ENCODE measurements around the gene UEVLD. TPM values are rescaled to one million over a fixed set of nuclear protein-coding genes. Genes with fewer than 3 reads are reported as not detected.

Gene UEVLD
- total and polyA plus RNA-seq, 4 donors = 5.7 to 15.5 (median 6.7) TPM

GRCh38 chr11:18502352-18502751, 86.2 kb downstream of the UEVLD start:
- Histone ChIP-seq H3K27ac (ENCODE audit: low read depth in 1 of 2, low read length in 2 of 2) (no peak overlapping the region), H3K9ac (ENCODE audit: low read depth in 1 of 2, low read length in 2 of 2) (no peak overlapping the region), H3K4me3 (ENCODE audit: low read depth in 1 of 3, low read length in 3 of 3) (no peak overlapping the region), H3K27me3 (ENCODE audit: control insufficient read depth in 4 of 4, insufficient read depth in 4 of 4, low read length in 3 of 4) (no peaks in the 10 kb centered on the region), H3K4me1 (ENCODE audit: control insufficient read depth in 4 of 4, insufficient read depth in 4 of 4, low read length in 3 of 4) (no peaks in the 10 kb centered on the region), H3K9me3 (ENCODE audit: control insufficient read depth in 4 of 4, low read length in 3 of 4) (no peaks in the 10 kb centered on the region), H3K36me3 (ENCODE audit: control insufficient read depth in 4 of 4, insufficient read depth in 3 of 4, low read depth in 1 of 4, low read length in 3 of 4) (peaks cover 8 to 60% (median 35%) of the 10 kb centered on the region in 4 donors)
- no peak for TF ChIP-seq SP1 (IDR thresholded peaks at IDR 0.05)
- no peak for TF ChIP-seq CTCF (IDR thresholded peaks at IDR 0.05; ENCODE audit: low read depth, low read length, missing input control)
- TF ChIP-seq ATF3 (IDR thresholded peaks at IDR 0.05) = no peak
- no peak for TF ChIP-seq FOXA1 (IDR thresholded peaks at IDR 0.05)
- TF ChIP-seq RXRA (IDR thresholded peaks at IDR 0.05) = no peak
- no peak for TF ChIP-seq FOXA2 (IDR thresholded peaks at IDR 0.05)
- no peak for TF ChIP-seq HNF4A (conservative IDR thresholded peaks at IDR 0.05)
- no peak for TF ChIP-seq JUND (IDR thresholded peaks at IDR 0.05)
- no peak for TF ChIP-seq ZBTB33 (IDR thresholded peaks at IDR 0.05)
- TF ChIP-seq RAD21 (IDR thresholded peaks at IDR 0.05) = no peak
- TF ChIP-seq EGR1 (IDR thresholded peaks at IDR 0.05; ENCODE audit: low read depth in 2 of 2) = no peak
- no peak for TF ChIP-seq GABPA (IDR thresholded peaks at IDR 0.05 in 1 of 2, conservative IDR thresholded peaks at IDR 0.05 in 1 of 2)
- TF ChIP-seq REST (IDR thresholded peaks at IDR 0.05) = no peak
- no peak for TF ChIP-seq HNF4G (IDR thresholded peaks at IDR 0.05)
- no peak for TF ChIP-seq MAX (IDR thresholded peaks at IDR 0.05)
- TF ChIP-seq TAF1 (conservative IDR thresholded peaks at IDR 0.05) = no peak
- TF ChIP-seq YY1 (IDR thresholded peaks at IDR 0.05) = no peak
- no peak for TF ChIP-seq NR2F2 (IDR thresholded peaks at IDR 0.05)
- no peak for DNase-seq (ENCODE audit: low spot score)
